Activated CD8-positive, alpha-beta memory T cell treated with anti-CD3 and anti-CD28 coated beads, Interleukin-2, amount 50 U/mL, for 4 hours (primary cell): Measurements from ENCODE around the gene TMEFF2.
"Not testable (repeated sequence)": the region's sequence is repeated elsewhere in the genome, so short reads cannot be mapped to it uniquely, and the experiment has no call there.

Source experiments
- DNase-seq: peaks from one replicate; pipeline ENCODE4 v3.0.0-alpha.2; 2020

Gene TMEFF2

DNA sequence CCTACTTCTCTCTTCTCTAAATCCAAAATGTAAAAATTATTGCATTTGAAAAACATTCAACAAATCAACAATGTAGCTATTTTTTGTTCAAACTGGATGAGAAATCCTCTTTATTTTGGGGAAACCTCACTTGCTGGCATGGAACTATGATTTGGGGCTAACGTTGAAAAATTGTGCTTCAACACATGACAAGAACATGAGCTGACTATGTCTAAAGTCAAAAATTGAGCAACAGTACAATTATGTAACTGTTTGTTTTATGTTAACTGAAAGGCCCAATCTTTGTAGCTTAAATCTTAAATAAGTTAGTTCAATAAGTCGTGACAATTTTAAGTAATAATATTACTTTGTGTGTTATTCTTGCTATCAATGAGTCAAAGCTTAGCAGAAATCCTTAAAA lies 67.3 kb downstream of the TMEFF2 start:
- DNase-seq = no peak

GRCh38 chr2:192126912-192127311 lies 67.8 kb downstream of the TMEFF2 start:
- DNase-seq = no peak

DNA sequence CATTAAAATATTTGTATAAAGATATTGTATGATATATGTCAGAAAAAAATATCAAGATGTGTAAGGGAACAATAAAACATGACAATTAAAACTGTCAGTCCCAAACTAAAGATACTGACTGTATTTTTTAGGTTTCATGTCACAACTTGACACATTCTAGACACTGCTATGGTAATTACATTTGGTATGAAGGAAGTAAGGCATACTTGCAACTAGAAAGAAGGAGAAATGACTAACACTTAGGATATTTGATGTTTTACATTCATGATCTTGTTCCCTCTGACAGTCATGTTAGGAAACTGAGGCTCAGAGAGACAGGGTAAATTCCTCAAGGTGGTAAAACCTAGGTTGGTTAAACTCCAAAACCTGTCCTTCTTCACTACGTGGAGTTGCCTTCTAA lies 68.3 kb downstream of the TMEFF2 start:
- DNase-seq = no peak

DNA sequence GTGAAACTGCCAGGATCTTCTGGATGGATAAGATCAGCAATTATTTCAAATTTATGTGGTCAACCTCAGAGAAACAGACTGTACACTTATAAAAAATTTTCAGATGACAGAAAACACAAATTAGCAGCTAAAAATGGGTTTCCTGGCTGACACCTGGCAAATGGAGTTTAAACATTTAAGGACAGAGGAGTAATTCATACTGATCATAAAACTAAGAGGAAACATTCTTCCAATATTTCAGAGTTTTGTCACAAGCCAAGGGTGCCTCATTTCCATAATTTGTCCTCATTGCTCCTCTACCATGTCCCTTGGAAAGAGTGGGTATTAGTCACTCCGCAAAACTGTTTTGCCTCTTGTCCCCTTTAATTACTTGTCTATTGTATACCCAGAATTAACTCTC lies 70.2 kb downstream of the TMEFF2 start:
- no peak for DNase-seq

DNA sequence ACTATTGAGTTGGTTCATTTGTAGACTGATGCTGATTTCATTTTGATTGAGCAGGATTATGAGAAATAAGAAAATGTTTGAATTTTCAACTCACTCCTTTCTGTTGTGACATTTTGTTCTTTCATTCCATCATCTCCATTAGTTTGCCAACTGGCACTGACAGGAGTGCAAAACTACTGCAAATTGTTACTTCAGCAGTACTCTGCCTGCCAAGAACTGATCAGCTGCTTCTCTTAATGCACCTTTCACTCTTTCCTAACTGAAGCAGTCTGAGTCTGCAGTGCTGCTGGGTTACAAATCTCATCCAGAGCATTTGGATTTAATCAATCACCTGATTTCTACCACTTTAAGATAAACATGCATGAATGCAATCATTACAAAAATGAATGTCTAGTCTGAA lies 70.9 kb downstream of the TMEFF2 start:
- DNase-seq = no peak

- no peak for DNase-seq
Observed at GRCh38 chr2:192122946-192123345, 71.8 kb downstream of the TMEFF2 start.

- DNase-seq = no peak
Observed at GRCh38 chr2:192122141-192122540, 72.6 kb downstream of the TMEFF2 start.

GRCh38 chr2:192119536-192119935 lies 75.2 kb downstream of the TMEFF2 start:
- DNase-seq = no peak

DNA sequence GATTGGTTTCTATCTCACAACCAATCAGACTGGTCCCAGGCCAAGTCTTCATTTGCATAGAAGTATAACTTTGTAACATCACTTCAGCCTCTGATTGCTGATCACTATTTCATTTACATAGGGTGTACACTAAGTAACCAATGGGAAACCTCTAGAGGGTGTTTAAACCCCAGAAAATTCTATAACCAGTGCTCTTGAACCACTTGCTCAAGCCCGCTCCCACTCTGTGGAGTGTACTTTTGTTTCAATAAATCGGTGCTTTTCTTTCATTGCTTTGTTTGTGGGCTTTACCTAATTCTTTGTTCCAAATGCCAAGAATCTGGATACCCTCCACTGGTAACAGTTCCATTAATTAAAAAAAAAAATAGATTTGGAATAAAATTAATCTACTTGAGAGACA lies 77.0 kb downstream of the TMEFF2 start:
- no peak for DNase-seq

- not testable (repeated sequence) for DNase-seq
Observed at GRCh38 chr2:192111536-192111935, 83.2 kb downstream of the TMEFF2 start.

DNA sequence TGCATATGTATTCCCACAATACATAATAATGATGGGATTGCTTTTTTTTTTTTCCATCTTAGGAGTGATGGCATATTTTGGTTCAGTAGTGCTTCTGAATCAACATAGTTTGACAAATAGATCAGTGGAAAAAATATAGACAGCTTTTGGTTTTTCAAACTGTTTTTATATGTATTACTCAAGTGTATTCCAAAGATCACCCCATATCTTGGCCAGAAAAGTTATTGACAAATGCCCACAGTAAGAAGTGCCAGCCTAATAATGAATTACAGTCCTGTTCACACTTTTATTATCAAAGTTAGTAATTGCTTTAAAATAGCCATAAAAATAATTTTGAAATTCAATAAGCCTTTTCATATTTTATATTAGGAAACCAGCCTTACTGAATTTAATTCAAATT lies 95.0 kb downstream of the TMEFF2 start:
- no peak for DNase-seq

- DNase-seq = no peak
Observed at GRCh38 chr2:192098814-192099491, 95.8 kb downstream of the TMEFF2 start.

DNA sequence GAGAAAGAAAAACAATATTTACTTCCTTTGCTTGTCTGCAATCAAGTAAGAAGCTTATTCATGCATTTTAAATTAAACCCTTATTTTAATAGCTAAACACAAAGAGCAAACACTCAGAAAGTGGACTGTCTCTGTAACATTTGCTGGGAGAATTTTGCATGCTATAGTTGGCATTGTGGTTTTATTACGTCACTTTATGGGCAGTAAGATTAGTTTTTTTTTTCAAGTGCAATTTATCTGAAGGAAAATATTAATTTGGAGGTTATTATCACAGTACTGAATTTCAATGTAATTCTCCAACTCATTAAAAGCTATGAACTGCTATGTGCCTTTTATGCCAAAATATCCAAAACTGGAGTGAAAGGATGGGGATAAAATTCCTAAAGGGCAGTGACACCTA lies 103.3 kb downstream of the TMEFF2 start:
- DNase-seq = no peak

DNA sequence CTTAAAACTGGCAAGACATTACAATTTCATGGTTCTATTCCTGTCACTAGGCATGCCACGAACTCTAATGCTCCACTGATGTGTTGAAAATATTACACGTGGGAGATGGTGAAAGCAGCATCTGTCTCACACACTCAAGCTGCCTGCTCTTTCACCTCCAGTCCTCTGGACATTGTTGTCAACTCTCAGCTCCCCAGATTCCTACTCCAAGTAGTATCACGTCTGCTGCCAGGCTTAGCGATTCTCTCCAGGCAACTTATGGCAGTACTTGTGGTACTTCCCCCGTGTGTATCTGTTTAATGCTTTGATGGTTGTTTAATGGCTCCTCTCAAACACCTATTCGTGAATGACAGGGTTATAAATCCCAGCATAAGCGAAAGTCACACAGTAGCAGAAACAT lies 103.8 kb downstream of the TMEFF2 start:
- no peak for DNase-seq

DNA sequence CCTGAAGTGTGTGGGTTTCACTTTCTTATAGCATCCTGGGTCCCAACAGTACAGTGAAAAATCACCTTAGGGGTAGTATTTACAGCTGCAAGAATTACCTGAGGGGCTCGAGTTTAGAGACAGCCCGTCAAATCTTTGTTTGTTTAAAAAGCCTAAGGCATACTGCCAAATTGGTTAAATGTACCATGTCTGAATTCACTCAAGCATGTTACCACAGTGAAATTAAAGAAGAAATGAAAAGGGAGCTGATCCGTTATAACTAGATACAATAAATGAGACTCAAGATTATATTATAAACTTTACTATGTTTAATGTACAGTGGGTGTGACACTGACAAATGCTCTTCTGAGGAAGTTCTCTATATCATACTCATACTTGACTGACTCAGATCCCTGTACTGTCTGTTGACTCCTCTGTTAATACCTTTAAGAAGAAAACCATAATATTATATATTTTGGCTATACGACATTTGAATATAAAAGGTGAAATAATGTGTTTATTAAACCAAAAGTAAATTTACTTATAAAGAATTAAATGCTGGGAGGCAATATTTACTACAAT lies 107.3 kb downstream of the TMEFF2 start:
- no peak for DNase-seq

- no peak for DNase-seq
Observed at GRCh38 chr2:192082121-192082520, 112.6 kb downstream of the TMEFF2 start.

DNA sequence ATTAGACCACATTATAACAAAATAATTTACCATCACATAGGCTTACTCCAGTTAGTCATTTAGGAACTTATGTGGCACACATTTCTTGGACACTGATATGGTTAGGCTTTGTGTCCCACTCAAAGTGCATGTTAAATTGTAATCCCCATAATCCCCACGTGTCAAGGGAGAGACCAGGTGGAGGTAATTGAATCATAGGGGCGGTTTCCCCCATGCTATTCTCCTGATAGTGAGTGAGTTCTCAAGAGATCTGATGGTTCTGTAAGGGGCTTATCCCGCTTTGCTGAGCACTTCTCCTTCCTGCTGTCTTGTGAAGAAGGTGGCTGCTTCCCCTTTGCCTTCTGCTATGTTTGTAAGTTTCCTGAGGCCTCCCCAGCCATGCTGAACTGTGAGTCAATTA lies 114.6 kb downstream of the TMEFF2 start:
- DNase-seq = not testable (repeated sequence)

- no peak for DNase-seq
Observed at GRCh38 chr2:192073878-192074277, 120.9 kb downstream of the TMEFF2 start.

- DNase-seq = no peak
Observed at GRCh38 chr2:192072778-192073177, 122.0 kb downstream of the TMEFF2 start.

DNA sequence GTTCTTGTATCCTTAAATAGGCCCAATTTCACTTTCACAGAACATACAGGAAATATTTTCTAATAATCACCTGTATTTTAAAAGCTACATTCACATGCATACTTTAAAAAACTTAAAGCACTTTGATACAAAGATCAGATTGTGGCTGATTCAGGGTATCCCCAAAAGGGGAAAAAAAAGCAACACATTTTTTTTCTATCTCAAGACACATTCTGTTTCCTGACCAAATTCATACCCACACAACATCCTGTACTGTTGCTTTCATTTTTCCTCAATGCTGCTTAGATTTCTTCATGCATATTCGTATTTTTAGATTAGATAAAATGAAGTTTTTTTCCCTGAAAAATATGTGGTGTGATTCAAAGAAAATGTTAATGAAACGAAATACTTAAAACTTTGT lies 122.5 kb downstream of the TMEFF2 start:
- DNase-seq = no peak

- no peak for DNase-seq
Observed at GRCh38 chr2:192070099-192070498, 124.6 kb downstream of the TMEFF2 start.

- DNase-seq = no peak
Observed at GRCh38 chr2:192069417-192069816, 125.3 kb downstream of the TMEFF2 start.

DNA sequence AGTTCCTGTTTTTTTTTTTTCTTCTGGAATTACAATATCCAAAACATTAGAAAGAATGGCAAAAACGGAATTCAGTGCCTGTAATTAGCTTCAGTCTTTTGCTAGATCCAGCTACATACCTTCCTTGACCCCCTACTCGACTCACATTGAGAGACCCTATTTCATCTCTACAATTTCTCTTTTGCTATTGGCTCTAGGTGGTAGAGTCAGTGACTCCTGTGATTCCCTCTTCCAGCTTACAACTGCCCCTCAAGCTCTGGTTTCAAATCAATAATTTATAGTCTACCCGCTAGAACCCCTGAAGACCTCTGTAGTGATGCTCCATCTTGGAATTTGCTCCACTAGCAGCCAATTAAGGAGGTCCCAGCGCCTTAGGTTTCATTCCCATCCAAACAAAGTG lies 125.8 kb downstream of the TMEFF2 start:
- no peak for DNase-seq

DNA sequence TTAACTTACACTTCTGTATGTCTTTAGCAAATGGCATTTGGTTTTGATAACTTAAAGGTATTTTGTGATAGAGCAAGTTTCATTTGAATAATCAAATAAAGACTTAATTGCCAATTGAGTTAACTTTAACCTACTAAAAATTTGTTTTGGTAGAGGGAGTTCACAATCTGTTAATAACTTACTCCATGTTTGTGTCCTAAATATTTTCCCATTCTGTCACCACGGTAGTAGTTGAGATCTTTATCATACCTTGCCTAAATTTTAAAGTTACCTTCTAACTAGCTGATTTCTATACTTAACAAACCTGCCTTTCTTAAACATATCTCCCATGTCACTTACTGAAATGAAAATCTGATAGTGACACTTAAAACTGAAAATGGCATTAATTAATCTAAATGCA lies 127.1 kb downstream of the TMEFF2 start:
- DNase-seq = no peak

DNA sequence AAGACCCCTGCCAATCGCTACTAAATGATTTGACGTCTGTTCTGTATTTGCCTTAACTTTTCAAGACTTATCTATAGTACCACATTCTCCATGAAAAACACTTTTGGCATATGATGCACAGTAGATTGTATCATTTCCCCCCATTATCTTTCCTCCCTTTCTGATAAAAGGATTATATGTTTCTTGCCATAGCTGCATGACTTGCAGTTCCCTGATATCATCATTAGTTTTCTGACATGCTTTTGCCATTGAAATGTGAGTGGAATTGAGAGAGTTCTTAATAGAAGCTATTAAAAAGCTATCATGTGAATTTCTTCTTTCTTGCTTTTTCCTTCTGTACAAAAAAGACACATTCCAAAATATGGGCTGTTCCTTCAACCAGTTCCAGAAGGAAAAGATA lies 130.3 kb downstream of the TMEFF2 start:
- no peak for DNase-seq
